Panc1 (cell line): ENCODE data around the gene DHDH. TPM values are rescaled to one million over a fixed set of nuclear protein-coding genes. Genes with fewer than 3 reads are reported as not detected.

Experiments
- ATAC-seq: fragments of 200-7000 bp; cut with Tn5 transposase; 2 replicates; pipeline ENCODE4 v1.9.1; 2020; ENCODE audit warnings: mild to moderate bottlenecking, moderate library complexity
- BruUV-seq: library from RNA; stranded (reverse); fragments of 400-500 nt; replicated peaks from 2 replicates; lab custom pipeline; 2021; lab: Mats Ljungman, UMichigan
- CTCF ChIA-PET: fragments of 300-600 bp; sonication (Branson Sonifier 250); formaldehyde crosslinking; loops from one replicate; lab custom pipeline; 2022; ENCODE audit warnings: antibody characterized with exemption; lab: Charles Lee
- POLR2A ChIA-PET: fragments of 300-600 bp; sonication (Branson Sonifier 250); formaldehyde crosslinking; loops from one replicate; lab custom pipeline; 2022; ENCODE audit warnings: antibody characterized with exemption; lab: Charles Lee
- DNase-seq: peaks from one replicate; pipeline ENCODE4 v3.0.0-alpha.2; 2010; ENCODE audit warnings: low read depth, low spot score
- H3K27ac ChIP-seq: 2 replicates; pipeline ENCODE4 v1.5.1; 2011; ENCODE audit warnings: mild to moderate bottlenecking, low read length, inconsistent platforms
- H3K27me3 ChIP-seq: fragments of 200-500 bp; sonication (Bioruptor generic); 2 replicates; pipeline ENCODE4 v1.6.0; 2014; ENCODE audit warnings: low read length, inconsistent platforms; ENCODE audit not compliant: control insufficient read depth, insufficient read depth
- H3K36me3 ChIP-seq: fragments of 200-500 bp; sonication (Bioruptor generic); 2 replicates; pipeline ENCODE4 v1.5.1; 2014; ENCODE audit warnings: inconsistent platforms, mild to moderate bottlenecking, low read length, moderate library complexity; ENCODE audit not compliant: control insufficient read depth, insufficient read depth
- H3K4me1 ChIP-seq: 2 replicates; pipeline ENCODE4 v1.5.1; 2011; ENCODE audit warnings: inconsistent platforms, mild to moderate bottlenecking, low read length, moderate library complexity; ENCODE audit not compliant: control insufficient read depth, insufficient read depth
- H3K4me3 ChIP-seq, 2 experiments: 2 replicates each; pipeline ENCODE4 v1.5.1; 2011 to 2012; ENCODE audit warnings: low read depth in 2 of 2, low read length in 2 of 2, mild to moderate bottlenecking in 2 of 2, inconsistent platforms in 1 of 2, moderate library complexity in 1 of 2
- H3K9me3 ChIP-seq: fragments of 200-500 bp; sonication (Bioruptor generic); 2 replicates; pipeline ENCODE4 v1.5.1; 2014; ENCODE audit warnings: low read depth, mild to moderate bottlenecking, inconsistent platforms, low read length, moderate library complexity; ENCODE audit not compliant: control insufficient read depth, insufficient read depth
- POLR2AphosphoS5 ChIP-seq: IDR thresholded peaks from 2 replicates; pipeline ENCODE4 v1.6.1; 2012; ENCODE audit warnings: mild to moderate bottlenecking, low read depth, low read length, moderate library complexity
- SIN3A ChIP-seq: IDR thresholded peaks from 2 replicates; pipeline ENCODE4 v1.6.1; 2012; ENCODE audit warnings: low read depth, mild to moderate bottlenecking, low read length, moderate library complexity, borderline replicate concordance; ENCODE audit not compliant: insufficient read depth
- TCF7L2 ChIP-seq: IDR thresholded peaks from 2 replicates; pipeline ENCODE4 v1.6.1; 2011; ENCODE audit warnings: mild to moderate bottlenecking, low read depth, low read length, inconsistent platforms
- in situ Hi-C: cut with HindIII; loops from 2 replicates; pipeline ENCODE4 v1.10.0; 2016; ENCODE audit warnings: low sequenced_read_pairs, low pct_unique_long_range_greater_than_20kb
- intact Hi-C: fragments of 100-400 bp; cut with micrococcal nuclease; formaldehyde crosslinking; loops from one replicate; pipeline ENCODE4 v1.10.0; 2022; ENCODE audit not compliant: unreplicated experiment
- total RNA-seq: library from RNA; stranded (reverse); gene quantifications from one replicate; pipeline ENCODE4 v1.2.1, GENCODE V29; 2021; ENCODE audit not compliant: unreplicated experiment
- TF ChIP-seq, protein P1 (sequence below): fragments of 450-650 bp; IDR thresholded peaks from 2 replicates; pipeline ENCODE4 v1.5.1; 2017; ENCODE audit warnings: mild to moderate bottlenecking
- TF ChIP-seq, protein P2 (sequence below), 2 experiments: IDR thresholded peaks; 2 replicates each; pipeline ENCODE4 v1.6.1; 2011 to 2012; ENCODE audit warnings: low read depth in 2 of 2, control low read depth in 1 of 2, low read length in 1 of 2, mild to moderate bottlenecking in 1 of 2, moderate library complexity in 1 of 2; ENCODE audit not compliant: insufficient read depth in 1 of 2

The DHDH gene
- total RNA-seq, 1 experiment from 2014 or later: 0.85 TPM

DNA sequence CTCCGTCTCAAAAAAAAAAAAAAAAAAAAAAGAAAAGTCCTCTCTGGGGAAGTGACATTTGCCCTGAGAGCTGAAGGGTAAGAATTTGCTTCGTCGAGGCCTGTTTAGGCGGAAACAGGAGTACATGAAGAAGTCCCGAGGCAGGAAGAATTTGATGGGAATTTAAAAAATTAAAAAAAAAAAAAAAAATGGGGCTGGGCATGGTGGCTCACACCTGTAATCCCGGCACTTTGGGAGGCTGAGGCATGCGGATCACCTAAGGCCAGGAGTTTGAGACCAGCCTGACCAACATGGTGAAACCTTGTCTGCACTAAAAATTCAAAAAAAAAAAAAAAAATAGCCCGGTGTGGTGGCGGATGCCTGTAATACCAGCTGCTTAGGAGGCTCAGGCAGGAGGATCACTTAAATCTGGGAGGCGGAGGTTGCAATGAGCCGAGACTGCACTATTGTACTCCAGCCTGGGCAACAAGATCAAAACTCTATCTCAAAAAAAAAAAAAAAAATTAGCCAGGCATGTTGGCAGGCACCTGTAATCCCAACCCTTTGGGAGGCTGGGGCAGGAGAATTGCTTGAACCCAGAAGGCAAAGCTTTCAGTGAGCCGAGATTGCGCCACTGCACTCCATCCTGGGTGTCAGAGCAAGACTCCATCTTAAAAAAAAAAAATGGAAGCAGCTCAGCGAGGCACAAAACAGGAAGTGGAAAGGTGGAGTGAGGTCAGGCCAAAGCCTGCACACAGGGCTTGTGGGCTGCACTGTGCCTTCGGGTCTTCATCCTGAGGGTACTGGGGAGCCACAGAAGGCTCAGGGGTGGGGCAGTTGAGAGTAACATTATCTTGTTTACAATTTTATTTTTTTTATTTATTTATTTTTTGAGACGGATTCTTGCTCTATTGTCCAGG is 26.1 kb downstream of the DHDH start:
- Histone ChIP-seq H3K4me3 (no peak overlapping the region), H3K4me1 (peaks cover 32% of the 10 kb centered on the region), H3K36me3 (no peaks in the 10 kb centered on the region), H3K27me3 (no peaks in the 10 kb centered on the region), H3K27ac (no peak overlapping the region), H3K9me3 (no peaks in the 10 kb centered on the region)
- ChIA-PET POLR2A (interaction anchor here (0.6 kb wide), 2 partner anchors 17 to 73 kb away, joined by 5 to 7 read pairs; no protein-coding TSS in a partner anchor), CTCF (interaction anchor here (0.6 kb wide), 1 partner anchor 146 kb away, joined by 3 read pairs; no protein-coding TSS in a partner anchor)
- ATAC-seq: no peak
- in situ Hi-C loops: no loop called here
- TF ChIP-seq TCF7L2 (no peak), POLR2AphosphoS5 (no peak), SIN3A (no peak)
- TF ChIP-seq, protein P1, sequence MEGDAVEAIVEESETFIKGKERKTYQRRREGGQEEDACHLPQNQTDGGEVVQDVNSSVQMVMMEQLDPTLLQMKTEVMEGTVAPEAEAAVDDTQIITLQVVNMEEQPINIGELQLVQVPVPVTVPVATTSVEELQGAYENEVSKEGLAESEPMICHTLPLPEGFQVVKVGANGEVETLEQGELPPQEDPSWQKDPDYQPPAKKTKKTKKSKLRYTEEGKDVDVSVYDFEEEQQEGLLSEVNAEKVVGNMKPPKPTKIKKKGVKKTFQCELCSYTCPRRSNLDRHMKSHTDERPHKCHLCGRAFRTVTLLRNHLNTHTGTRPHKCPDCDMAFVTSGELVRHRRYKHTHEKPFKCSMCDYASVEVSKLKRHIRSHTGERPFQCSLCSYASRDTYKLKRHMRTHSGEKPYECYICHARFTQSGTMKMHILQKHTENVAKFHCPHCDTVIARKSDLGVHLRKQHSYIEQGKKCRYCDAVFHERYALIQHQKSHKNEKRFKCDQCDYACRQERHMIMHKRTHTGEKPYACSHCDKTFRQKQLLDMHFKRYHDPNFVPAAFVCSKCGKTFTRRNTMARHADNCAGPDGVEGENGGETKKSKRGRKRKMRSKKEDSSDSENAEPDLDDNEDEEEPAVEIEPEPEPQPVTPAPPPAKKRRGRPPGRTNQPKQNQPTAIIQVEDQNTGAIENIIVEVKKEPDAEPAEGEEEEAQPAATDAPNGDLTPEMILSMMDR: no peak
- TF ChIP-seq, protein P2, sequence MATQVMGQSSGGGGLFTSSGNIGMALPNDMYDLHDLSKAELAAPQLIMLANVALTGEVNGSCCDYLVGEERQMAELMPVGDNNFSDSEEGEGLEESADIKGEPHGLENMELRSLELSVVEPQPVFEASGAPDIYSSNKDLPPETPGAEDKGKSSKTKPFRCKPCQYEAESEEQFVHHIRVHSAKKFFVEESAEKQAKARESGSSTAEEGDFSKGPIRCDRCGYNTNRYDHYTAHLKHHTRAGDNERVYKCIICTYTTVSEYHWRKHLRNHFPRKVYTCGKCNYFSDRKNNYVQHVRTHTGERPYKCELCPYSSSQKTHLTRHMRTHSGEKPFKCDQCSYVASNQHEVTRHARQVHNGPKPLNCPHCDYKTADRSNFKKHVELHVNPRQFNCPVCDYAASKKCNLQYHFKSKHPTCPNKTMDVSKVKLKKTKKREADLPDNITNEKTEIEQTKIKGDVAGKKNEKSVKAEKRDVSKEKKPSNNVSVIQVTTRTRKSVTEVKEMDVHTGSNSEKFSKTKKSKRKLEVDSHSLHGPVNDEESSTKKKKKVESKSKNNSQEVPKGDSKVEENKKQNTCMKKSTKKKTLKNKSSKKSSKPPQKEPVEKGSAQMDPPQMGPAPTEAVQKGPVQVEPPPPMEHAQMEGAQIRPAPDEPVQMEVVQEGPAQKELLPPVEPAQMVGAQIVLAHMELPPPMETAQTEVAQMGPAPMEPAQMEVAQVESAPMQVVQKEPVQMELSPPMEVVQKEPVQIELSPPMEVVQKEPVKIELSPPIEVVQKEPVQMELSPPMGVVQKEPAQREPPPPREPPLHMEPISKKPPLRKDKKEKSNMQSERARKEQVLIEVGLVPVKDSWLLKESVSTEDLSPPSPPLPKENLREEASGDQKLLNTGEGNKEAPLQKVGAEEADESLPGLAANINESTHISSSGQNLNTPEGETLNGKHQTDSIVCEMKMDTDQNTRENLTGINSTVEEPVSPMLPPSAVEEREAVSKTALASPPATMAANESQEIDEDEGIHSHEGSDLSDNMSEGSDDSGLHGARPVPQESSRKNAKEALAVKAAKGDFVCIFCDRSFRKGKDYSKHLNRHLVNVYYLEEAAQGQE (IDR thresholded peaks at IDR 0.05; ENCODE audit: insufficient read depth in 1 of 2, low read depth in 2 of 2, low read length in 1 of 2): no peak
- intact Hi-C loops: no loop called here
- no peak for DNase-seq
- no TSS peak for BruUV-seq

DNA sequence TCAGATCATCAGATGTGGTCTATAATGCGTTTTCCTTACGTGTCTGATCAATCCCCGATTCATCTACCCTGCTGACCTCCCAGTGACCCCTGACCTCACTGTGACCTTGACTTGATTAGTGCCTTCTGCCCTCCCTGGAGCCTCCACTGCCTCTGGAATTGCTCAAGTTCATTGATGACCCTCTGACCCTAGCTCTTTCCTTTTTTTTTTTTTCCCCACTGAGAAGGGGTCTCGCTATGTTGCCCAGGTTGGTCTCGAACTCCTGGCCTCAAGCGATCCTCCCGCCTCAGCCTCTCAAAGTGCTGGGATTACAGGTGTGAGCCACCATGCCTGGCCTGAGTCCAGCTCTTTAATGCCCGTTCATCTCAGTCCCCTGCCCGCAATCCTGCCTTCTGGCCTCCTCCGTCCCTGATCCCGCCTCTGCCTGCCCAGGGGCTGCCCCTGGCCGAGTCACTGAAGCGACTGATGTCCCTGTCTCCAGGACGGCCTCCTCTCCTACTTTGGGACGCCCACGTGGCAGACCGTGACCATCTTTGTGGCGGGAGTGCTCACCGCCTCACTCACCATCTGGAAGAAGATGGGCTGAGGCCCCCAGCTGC is 27.7 kb downstream of the DHDH start:
- ChIA-PET CTCF (interaction anchor here (0.8 kb wide), 1 partner anchor 9 kb away, joined by 3 read pairs; no protein-coding TSS in a partner anchor), POLR2A (interaction anchor here (0.6 to 0.7 kb wide), 3 partner anchors 9 to 296 kb away, joined by 3 to 12 read pairs (median 4); no protein-coding TSS in a partner anchor)
- H3K27ac ChIP-seq: no peak overlapping the region; the same call in 1 of the 2 replicates
- no peaks in the 10 kb centered on the region; the same call in 1 of the 2 replicates for H3K36me3 ChIP-seq
- intact Hi-C loops: no loop called here
- TF ChIP-seq, protein P2 (IDR thresholded peaks at IDR 0.05; ENCODE audit: insufficient read depth in 1 of 2, low read depth in 2 of 2, low read length in 1 of 2): no peak
- no peak for TF ChIP-seq SIN3A
- TF ChIP-seq, protein P1: no peak
- TF ChIP-seq TCF7L2: no peak
- no peak for TF ChIP-seq POLR2AphosphoS5
- no peak for ATAC-seq
- DNase-seq: no peak
- in situ Hi-C loops: no loop called here
- H3K27me3 ChIP-seq: no peaks in the 10 kb centered on the region
- BruUV-seq: no TSS peak
- H3K4me1 ChIP-seq: peaks cover 30% of the 10 kb centered on the region
- H3K4me3 ChIP-seq: no peak overlapping the region
- H3K9me3 ChIP-seq: no peaks in the 10 kb centered on the region
